SU-DHL-6 (cell line): Measurements from ENCODE around the gene FAM163A.

Experiments used
- H2AFZ ChIP-seq: fragments of 200-600 bp; sonication (generic); 2 replicates; pipeline ENCODE4 v1.6.1; 2014; ENCODE audit warnings: low read depth, mild to moderate bottlenecking, moderate library complexity, mixed read lengths, antibody characterized with exemption, low read length; ENCODE audit not compliant: severe bottlenecking
- H3F3A ChIP-seq: fragments of 200-600 bp; shearing (Covaris generic); 2 replicates; pipeline ENCODE4 v1.6.0; 2016; ENCODE audit warnings: antibody characterized with exemption, mild to moderate bottlenecking; ENCODE audit not compliant: insufficient read depth
- H3K27ac ChIP-seq: fragments of 200-600 bp; sonication (generic); 2 replicates; pipeline ENCODE4 v1.5.1; 2016; ENCODE audit warnings: low read depth, mild to moderate bottlenecking, low read length, moderate library complexity, mixed read lengths
- H3K27me3 ChIP-seq: fragments of 200-600 bp; sonication (generic), shearing (Covaris generic); 2 replicates; pipeline ENCODE4 v1.6.0; 2014; ENCODE audit warnings: mild to moderate bottlenecking, low read length
- H3K36me3 ChIP-seq: fragments of 200-600 bp; sonication (generic); 2 replicates; pipeline ENCODE4 v1.6.1; 2014; ENCODE audit warnings: mild to moderate bottlenecking, low read length, mixed read lengths
- H3K4me2 ChIP-seq: fragments of 300-600, 200-600 bp; shearing (Covaris generic), sonication (generic); 2 replicates; pipeline ENCODE4 v1.6.0; 2014; ENCODE audit warnings: low read length, low read depth, mild to moderate bottlenecking; ENCODE audit not compliant: poor library complexity, severe bottlenecking
- H3K4me3 ChIP-seq: fragments of 200-600 bp; sonication (generic); 2 replicates; pipeline ENCODE4 v1.5.1; 2014; ENCODE audit warnings: antibody characterized with exemption, low read length, mild to moderate bottlenecking, mixed read lengths; ENCODE audit not compliant: insufficient read depth, poor library complexity, severe bottlenecking
- H3K79me2 ChIP-seq: fragments of 200-600 bp; sonication (generic); 2 replicates; pipeline ENCODE4 v1.6.1; 2014; ENCODE audit warnings: mild to moderate bottlenecking, low read length, moderate library complexity; ENCODE audit not compliant: insufficient read depth
- H3K9ac ChIP-seq: fragments of 200-600 bp; sonication (generic); 2 replicates; pipeline ENCODE4 v1.7.0; 2014; ENCODE audit warnings: mild to moderate bottlenecking, low read length
- H3K9me2 ChIP-seq: fragments of 200-600 bp; sonication (generic); replicated peaks from 2 replicates; pipeline ENCODE4 v1.6.1; 2014; ENCODE audit warnings: low read length; ENCODE audit not compliant: insufficient read depth
- H3K9me3 ChIP-seq: fragments of 200-600 bp; sonication (generic); 2 replicates; pipeline ENCODE4 v1.6.1; 2014; ENCODE audit warnings: low read length, mixed read lengths; ENCODE audit not compliant: insufficient read depth
- H4K20me1 ChIP-seq: fragments of 200-600 bp; sonication (generic); 2 replicates; pipeline ENCODE4 v1.6.1; 2014; ENCODE audit warnings: low read depth, mild to moderate bottlenecking, antibody characterized with exemption, low read length, moderate library complexity, mixed read lengths
- CTCF ChIP-seq: fragments of 200-600 bp; sonication (generic); IDR thresholded peaks from one replicate; pipeline ENCODE4 v1.5.1; 2017; ENCODE audit warnings: antibody characterized with exemption, mild to moderate bottlenecking, low read length, moderate library complexity; ENCODE audit not compliant: insufficient read depth, poor library complexity, severe bottlenecking
- EZH2phosphoT487 ChIP-seq: fragments of 200-600 bp; sonication (generic), shearing (Covaris generic); conservative IDR thresholded peaks from 2 replicates; pipeline ENCODE4 v1.6.1; 2018; ENCODE audit warnings: mild to moderate bottlenecking, antibody characterized with exemption, low read length, moderate library complexity, mixed read lengths

FAM163A gene

GRCh38 chr1:179824265-179824664 is 81.2 kb downstream of the FAM163A start:
- Histone ChIP-seq H3K9me3 (no peaks in the 10 kb centered on the region), H3K27me3 (no peaks in the 10 kb centered on the region), H3K4me2 (no peak overlapping the region), H4K20me1 (no peaks in the 10 kb centered on the region), H3K4me3 (no peak overlapping the region), H3K9ac (no peak overlapping the region), H3F3A (no peaks in the 10 kb centered on the region), H3K27ac (no peak overlapping the region), H2AFZ (no peak overlapping the region), H3K9me2 (no peaks in the 10 kb centered on the region), H3K79me2 (no peaks in the 10 kb centered on the region), H3K36me3 (no peaks in the 10 kb centered on the region)
- TF ChIP-seq EZH2phosphoT487 (no peak), CTCF (no peak)

DNA sequence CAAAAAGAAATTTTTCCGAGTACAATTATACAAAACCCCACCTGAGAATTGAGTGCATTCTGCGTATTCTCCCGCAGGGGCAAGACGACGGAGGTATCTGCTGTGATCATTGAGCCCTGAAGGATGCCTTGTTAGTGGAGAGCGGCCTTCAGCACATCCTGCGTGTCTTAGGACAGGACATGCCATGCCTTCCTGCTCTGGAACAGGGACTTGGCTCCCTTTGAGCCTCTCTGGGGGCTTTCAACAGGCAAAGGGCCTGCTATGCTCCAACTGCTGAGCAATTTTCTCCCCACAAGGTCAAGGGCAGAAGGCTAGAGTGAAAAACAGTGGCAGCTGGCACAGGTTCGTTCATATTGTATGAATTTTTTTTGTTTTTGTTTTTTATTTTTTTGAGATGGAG is 82.1 kb downstream of the FAM163A start:
- H3K79me2 ChIP-seq: no peaks in the 10 kb centered on the region
- no peaks in the 10 kb centered on the region for H3K27me3 ChIP-seq
- H3K4me2 ChIP-seq: no peak overlapping the region
- no peaks in the 10 kb centered on the region for H3F3A ChIP-seq
- no peaks in the 10 kb centered on the region for H3K9me2 ChIP-seq
- no peak overlapping the region for H3K27ac ChIP-seq
- no peak overlapping the region for H3K9ac ChIP-seq
- no peaks in the 10 kb centered on the region for H4K20me1 ChIP-seq
- H2AFZ ChIP-seq: no peak overlapping the region
- H3K9me3 ChIP-seq: no peaks in the 10 kb centered on the region
- TF ChIP-seq CTCF (no peak), EZH2phosphoT487 (no peak)
- H3K36me3 ChIP-seq: no peaks in the 10 kb centered on the region
- no peak overlapping the region for H3K4me3 ChIP-seq

DNA sequence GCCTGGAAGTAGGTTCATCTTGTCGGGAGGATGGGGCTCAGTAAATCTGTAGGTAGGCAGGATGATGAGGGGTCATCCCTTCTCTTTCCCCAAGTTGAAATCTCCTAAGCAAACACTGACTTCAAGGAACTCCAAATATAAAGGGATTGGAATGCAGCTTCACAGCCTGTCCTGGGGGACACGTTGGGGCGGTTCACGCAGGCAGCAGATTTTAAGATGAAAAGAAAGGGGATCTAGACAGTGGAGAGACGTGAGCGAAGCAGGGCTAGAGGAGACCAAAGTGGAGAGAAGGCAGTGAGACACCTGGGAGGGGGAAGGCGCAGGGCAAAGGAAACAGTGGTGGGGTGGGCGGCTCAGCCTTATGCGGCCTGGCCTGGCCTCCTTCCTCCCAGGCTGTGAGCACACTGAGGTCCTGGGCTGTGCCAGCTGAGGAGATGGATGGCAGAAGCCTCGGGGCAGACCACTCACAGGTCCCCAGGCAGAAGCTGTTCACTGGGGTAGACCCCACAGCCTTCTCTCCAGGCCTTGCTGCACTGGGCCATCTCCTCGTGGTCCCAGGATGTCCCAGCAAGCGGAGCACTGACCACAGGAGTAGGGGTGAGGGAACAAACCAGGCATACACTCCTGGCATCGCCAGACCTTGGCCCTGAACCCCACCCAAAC is 82.8 kb downstream of the FAM163A start:
- Histone ChIP-seq H3K79me2 (no peaks in the 10 kb centered on the region), H3K36me3 (no peaks in the 10 kb centered on the region), H3K27me3 (no peaks in the 10 kb centered on the region), H2AFZ (no peak overlapping the region), H4K20me1 (no peaks in the 10 kb centered on the region), H3K9me3 (no peaks in the 10 kb centered on the region), H3K9ac (no peak overlapping the region), H3K9me2 (no peaks in the 10 kb centered on the region), H3K4me2 (no peak overlapping the region), H3F3A (no peaks in the 10 kb centered on the region), H3K4me3 (no peak overlapping the region), H3K27ac (no peak overlapping the region)
- TF ChIP-seq EZH2phosphoT487 (no peak), CTCF (no peak)
